Measurements from ENCODE around the gene BANF2.

DNA sequence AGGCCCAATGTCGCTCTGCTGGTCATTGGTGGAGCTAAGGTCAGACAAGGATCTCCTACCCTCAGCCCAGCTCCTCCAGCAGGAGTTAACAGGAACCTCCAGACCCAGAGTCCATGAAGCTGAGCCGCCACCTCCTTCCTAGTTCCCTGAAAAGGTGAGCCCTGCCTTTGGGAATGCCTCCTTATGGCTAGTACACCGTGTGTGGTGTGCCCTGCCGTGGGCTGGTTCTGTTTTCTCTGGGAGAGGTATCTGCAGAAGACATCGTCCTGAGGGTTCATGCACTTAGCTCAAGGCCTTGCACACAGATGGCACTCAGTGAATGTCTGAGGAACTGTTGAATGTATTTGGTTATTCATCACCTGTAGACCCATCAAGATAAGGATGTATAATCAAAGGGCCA is 15.3 kb downstream of the BANF2 start:
- no peak for TF ChIP-seq POLR2A (IDR thresholded peaks at IDR 0.05)
- TF ChIP-seq CTCF (IDR thresholded peaks at IDR 0.05): no peak
